A549 (cell line): Measurements from ENCODE around the gene CFAP99. TPM values are rescaled to one million over a fixed set of nuclear protein-coding genes. Genes with fewer than 3 reads are reported as not detected.

ENCODE experiments used
- ATAC-seq, 2 experiments: fragments of 200-7000 bp in 1 of 2; fragments of >200 bp in 1 of 2; cut with Nextera tagmentation in 1 of 2; cut with Tn5 transposase in 1 of 2; 3 replicates each; pipeline versions ENCODE4 v1.8.0 to v1.9.1; 2018 to 2020; ENCODE audit warnings: mild to moderate bottlenecking in 1 of 2, moderate library complexity in 1 of 2
- CTCF ChIA-PET: fragments of 300-600 bp; sonication (Branson Sonifier 250); formaldehyde crosslinking; extraction: SDS; loops from one replicate; lab custom pipeline; 2021; ENCODE audit warnings: antibody characterized with exemption, inconsistent platforms; lab: Yijun Ruan, JAX
- POLR2A ChIA-PET: fragments of 350-600 bp; formaldehyde crosslinking; extraction: SDS; loops from one replicate; lab custom pipeline; 2021; ENCODE audit warnings: antibody characterized with exemption, inconsistent platforms; lab: Yijun Ruan, JAX
- DNase-seq, 2 experiments: peaks; one replicate each; pipeline versions ENCODE4 v3.0.0 to v3.0.0-alpha.2; 2011 to 2016; ENCODE audit warnings: low read depth in 1 of 2, low spot score in 1 of 2
- FAIRE-seq: peaks from 2 replicates; lab custom pipeline; 2011; peaks lifted over from hg19 to GRCh38; lab: Jason Lieb, UNC
- H3K27ac ChIP-seq, 2 experiments: fragments of >200 bp; sonication (Bioruptor Twin); formaldehyde crosslinking; 3 replicates each; pipeline ENCODE4 v1.5.1; 2016 to 2017
- H3K4me1 ChIP-seq: fragments of >200 bp; sonication (Bioruptor Twin); formaldehyde crosslinking; 3 replicates; pipeline ENCODE4 v1.6.1; 2016
- H3K4me2 ChIP-seq: fragments of >200 bp; sonication (Bioruptor Twin); formaldehyde crosslinking; 3 replicates; pipeline ENCODE4 v1.6.1; 2016
- H3K4me3 ChIP-seq: fragments of >200 bp; sonication (Bioruptor Twin); formaldehyde crosslinking; 3 replicates; pipeline ENCODE4 v1.5.1; 2016
- H3K9me3 ChIP-seq: fragments of >200 bp; sonication (Bioruptor Twin); formaldehyde crosslinking; 3 replicates; pipeline ENCODE4 v1.6.1; 2016
- BHLHE40 ChIP-seq: IDR thresholded peaks from 2 replicates; pipeline ENCODE4 v1.6.1; 2012; ENCODE audit warnings: low read depth, low read length, inconsistent platforms
- EHF ChIP-seq: fragments of 250-450 bp; sonication (Bioruptor Pico); IDR thresholded peaks from 2 replicates; pipeline ENCODE4 v1.5.0; 2020; ENCODE audit warnings: mild to moderate bottlenecking
- FOSL2 ChIP-seq, 2 experiments: fragments of 450-650 bp in 1 of 2; fragments of >200 bp in 1 of 2; sonication (Bioruptor Twin) in 1 of 2; formaldehyde crosslinking; IDR thresholded peaks; 2 replicates each; pipeline versions ENCODE4 v1.5.0 to v1.6.1; 2016 to 2020; ENCODE audit warnings: mild to moderate bottlenecking in 1 of 2, moderate library complexity in 1 of 2
- FOXS1 ChIP-seq: fragments of 250-450 bp; sonication (Bioruptor Pico); IDR thresholded peaks from 2 replicates; pipeline ENCODE4 v1.5.0; 2020; ENCODE audit warnings: mild to moderate bottlenecking, moderate library complexity
- GATA3 ChIP-seq: IDR thresholded peaks from 2 replicates; pipeline ENCODE4 v1.6.1; 2012; ENCODE audit warnings: borderline replicate concordance
- HDAC2 ChIP-seq: fragments of 200-600 bp; sonication (generic); IDR thresholded peaks from 2 replicates; pipeline ENCODE4 v1.6.1; 2016
- HEYL ChIP-seq: fragments of 250-450 bp; sonication (Bioruptor Pico); IDR thresholded peaks from 2 replicates; pipeline ENCODE4 v1.8.0; 2021; ENCODE audit warnings: mild to moderate bottlenecking, moderate library complexity
- HOXB13 ChIP-seq: fragments of 250-450 bp; sonication (Bioruptor Pico); IDR thresholded peaks from 2 replicates; pipeline ENCODE4 v1.5.0; 2020; ENCODE audit warnings: low read depth, mild to moderate bottlenecking, moderate library complexity
- NPAS2 ChIP-seq: fragments of 250-450 bp; sonication (Bioruptor Pico); IDR thresholded peaks from 2 replicates; pipeline ENCODE4 v1.8.0; 2022; ENCODE audit warnings: mild to moderate bottlenecking, moderate library complexity, borderline replicate concordance
- PHF8 ChIP-seq: fragments of 200-600 bp; sonication (generic); IDR thresholded peaks from 2 replicates; pipeline ENCODE4 v1.6.1; 2016; ENCODE audit warnings: low read depth, mild to moderate bottlenecking, antibody characterized with exemption, moderate library complexity, borderline replicate concordance
- POLR2AphosphoS2 ChIP-seq: conservative IDR thresholded peaks from 2 replicates; pipeline ENCODE4 v1.6.1; 2012; ENCODE audit warnings: low read length, improper control_type of control experiment, inconsistent platforms
- RNF2 ChIP-seq: fragments of 200-600 bp; sonication (generic); IDR thresholded peaks from 2 replicates; pipeline ENCODE4 v1.6.1; 2016; ENCODE audit warnings: low read depth, mild to moderate bottlenecking, antibody characterized with exemption, moderate library complexity, borderline replicate concordance
- SMC3 ChIP-seq: fragments of >200 bp; sonication (Bioruptor Twin); formaldehyde crosslinking; IDR thresholded peaks from 3 replicates; pipeline ENCODE4 v1.6.1; 2018; ENCODE audit warnings: inconsistent platforms
- SREBF2 ChIP-seq: fragments of 450-650 bp; IDR thresholded peaks from 2 replicates; pipeline ENCODE4 v1.6.1; 2014; ENCODE audit warnings: mild to moderate bottlenecking, moderate library complexity
- ZC3H11A ChIP-seq: fragments of 450-650 bp; IDR thresholded peaks from 2 replicates; pipeline ENCODE4 v1.6.1; 2014; ENCODE audit warnings: antibody characterized with exemption, mild to moderate bottlenecking
- ZFP36 ChIP-seq: fragments of 450-650 bp; IDR thresholded peaks from 2 replicates; pipeline ENCODE4 v1.6.1; 2014; ENCODE audit warnings: borderline replicate concordance; ENCODE audit not compliant: partially characterized antibody
- WGBS: methylation state at CpG from one replicate; pipeline ENCODE4 v1.1.6; 2017; ENCODE audit errors: missing lambda C conversion rate; 5-methylcytosine and 5-hydroxymethylcytosine counted together
- polyA plus RNA-seq, 4 experiments: library from polyadenylated mRNA; depleted of rRNA in 3 of 4; stranded (reverse); fragments of >200 nt; fragmentation: RNase III in 1 of 4; extraction: RNeasy Plus Mini Kit Qiagen cat#74134 plus additional on column Dnase treatment in 1 of 4; gene quantifications; 2 replicates in 3 of 4; 3 replicates in 1 of 4; pipeline ENCODE4 v1.2.3, GENCODE V29; 2011 to 2017
- TF ChIP-seq, protein P1 (sequence below): fragments of >200 bp; sonication (Bioruptor Twin); formaldehyde crosslinking; IDR thresholded peaks from 3 replicates; pipeline ENCODE4 v1.6.1; 2016
- TF ChIP-seq, protein P2 (sequence below): IDR thresholded peaks from 2 replicates; pipeline ENCODE4 v1.6.1; 2012
- TF ChIP-seq, protein P3 (sequence below): IDR thresholded peaks from 2 replicates; pipeline ENCODE4 v1.6.1; 2012; ENCODE audit warnings: low read depth, borderline replicate concordance
- TF ChIP-seq, protein P4 (sequence below): fragments of 150-350 bp; IDR thresholded peaks from 2 replicates; pipeline ENCODE4 v1.6.1; 2014; ENCODE audit warnings: low read depth, mild to moderate bottlenecking, low read length
- TF ChIP-seq, protein P5 (sequence below): fragments of 450-650 bp; IDR thresholded peaks from 2 replicates; pipeline ENCODE4 v1.6.1; 2014; ENCODE audit warnings: antibody characterized with exemption

Gene CFAP99
- polyA plus RNA-seq, 2 of the 4 experiments (the other 2 are of a cell fraction), result 0.09 TPM; not detected in 1

DNA sequence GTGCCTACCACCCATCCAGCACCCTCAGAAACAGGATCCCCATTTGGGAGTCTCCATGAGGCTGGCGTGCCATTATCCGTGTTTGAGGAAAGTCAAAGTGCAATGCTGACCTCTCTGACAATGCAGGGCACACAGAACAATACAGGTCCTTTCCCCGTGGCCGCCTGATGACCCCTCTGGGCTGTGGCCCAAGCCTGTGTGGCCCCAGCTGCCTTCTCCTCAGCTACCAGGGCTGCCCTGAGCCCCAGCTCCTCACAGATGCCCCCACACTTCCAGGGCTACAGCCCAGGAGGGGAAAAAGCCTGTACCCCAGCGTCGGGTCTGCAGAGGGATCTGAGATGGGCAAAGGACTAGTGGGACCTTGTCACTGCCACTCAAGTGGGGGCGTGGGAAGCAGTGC is 15.8 kb upstream of the CFAP99 start:
- no peaks in the 10 kb centered on the region for H3K9me3 ChIP-seq
- FAIRE-seq, result no peak
- H3K4me1 ChIP-seq, result peaks cover 7% of the 10 kb centered on the region; the same call in 1 of the 3 replicates
- 90% methylated on average over 7 of the region's 7 CpGs for WGBS
- CTCF ChIA-PET, result interaction anchor here (1.7 kb wide), 1 partner anchor 10 kb away, joined by 6 read pairs; no protein-coding TSS in a partner anchor
- ATAC-seq, result no peak
- no peak for DNase-seq
- H3K27ac ChIP-seq, result no peak overlapping the region
- no peak overlapping the region for H3K4me3 ChIP-seq
- POLR2A ChIA-PET, result no interaction called here
- TF ChIP-seq, protein P1, sequence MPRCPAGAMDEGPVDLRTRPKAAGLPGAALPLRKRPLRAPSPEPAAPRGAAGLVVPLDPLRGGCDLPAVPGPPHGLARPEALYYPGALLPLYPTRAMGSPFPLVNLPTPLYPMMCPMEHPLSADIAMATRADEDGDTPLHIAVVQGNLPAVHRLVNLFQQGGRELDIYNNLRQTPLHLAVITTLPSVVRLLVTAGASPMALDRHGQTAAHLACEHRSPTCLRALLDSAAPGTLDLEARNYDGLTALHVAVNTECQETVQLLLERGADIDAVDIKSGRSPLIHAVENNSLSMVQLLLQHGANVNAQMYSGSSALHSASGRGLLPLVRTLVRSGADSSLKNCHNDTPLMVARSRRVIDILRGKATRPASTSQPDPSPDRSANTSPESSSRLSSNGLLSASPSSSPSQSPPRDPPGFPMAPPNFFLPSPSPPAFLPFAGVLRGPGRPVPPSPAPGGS, result no peak
- TF ChIP-seq, protein P2, sequence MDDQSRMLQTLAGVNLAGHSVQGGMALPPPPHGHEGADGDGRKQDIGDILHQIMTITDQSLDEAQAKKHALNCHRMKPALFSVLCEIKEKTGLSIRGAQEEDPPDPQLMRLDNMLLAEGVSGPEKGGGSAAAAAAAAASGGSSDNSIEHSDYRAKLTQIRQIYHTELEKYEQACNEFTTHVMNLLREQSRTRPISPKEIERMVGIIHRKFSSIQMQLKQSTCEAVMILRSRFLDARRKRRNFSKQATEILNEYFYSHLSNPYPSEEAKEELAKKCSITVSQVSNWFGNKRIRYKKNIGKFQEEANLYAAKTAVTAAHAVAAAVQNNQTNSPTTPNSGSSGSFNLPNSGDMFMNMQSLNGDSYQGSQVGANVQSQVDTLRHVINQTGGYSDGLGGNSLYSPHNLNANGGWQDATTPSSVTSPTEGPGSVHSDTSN, result no peak
- TF ChIP-seq HOXB13 (CRISPR knock-in tag) (no peak), BHLHE40 (no peak), SREBF2 (no peak), FOSL2 (IDR thresholded peaks at IDR 0.05) (no peak), FOSL2 (CRISPR knock-in tag; IDR thresholded peaks at IDR 0.05) (no peak), FOXS1 (no peak), ZFP36 (no peak), GATA3 (no peak), NPAS2 (no peak), RNF2 (no peak), PHF8 (no peak), SMC3 (no peak), HDAC2 (no peak), EHF (CRISPR knock-in tag) (no peak), POLR2AphosphoS2 (no peak), ZC3H11A (no peak)
- TF ChIP-seq, protein P3, sequence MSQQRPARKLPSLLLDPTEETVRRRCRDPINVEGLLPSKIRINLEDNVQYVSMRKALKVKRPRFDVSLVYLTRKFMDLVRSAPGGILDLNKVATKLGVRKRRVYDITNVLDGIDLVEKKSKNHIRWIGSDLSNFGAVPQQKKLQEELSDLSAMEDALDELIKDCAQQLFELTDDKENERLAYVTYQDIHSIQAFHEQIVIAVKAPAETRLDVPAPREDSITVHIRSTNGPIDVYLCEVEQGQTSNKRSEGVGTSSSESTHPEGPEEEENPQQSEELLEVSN, result no peak
- TF ChIP-seq, protein P4, sequence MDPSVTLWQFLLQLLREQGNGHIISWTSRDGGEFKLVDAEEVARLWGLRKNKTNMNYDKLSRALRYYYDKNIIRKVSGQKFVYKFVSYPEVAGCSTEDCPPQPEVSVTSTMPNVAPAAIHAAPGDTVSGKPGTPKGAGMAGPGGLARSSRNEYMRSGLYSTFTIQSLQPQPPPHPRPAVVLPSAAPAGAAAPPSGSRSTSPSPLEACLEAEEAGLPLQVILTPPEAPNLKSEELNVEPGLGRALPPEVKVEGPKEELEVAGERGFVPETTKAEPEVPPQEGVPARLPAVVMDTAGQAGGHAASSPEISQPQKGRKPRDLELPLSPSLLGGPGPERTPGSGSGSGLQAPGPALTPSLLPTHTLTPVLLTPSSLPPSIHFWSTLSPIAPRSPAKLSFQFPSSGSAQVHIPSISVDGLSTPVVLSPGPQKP, result no peak
- TF ChIP-seq, protein P5, sequence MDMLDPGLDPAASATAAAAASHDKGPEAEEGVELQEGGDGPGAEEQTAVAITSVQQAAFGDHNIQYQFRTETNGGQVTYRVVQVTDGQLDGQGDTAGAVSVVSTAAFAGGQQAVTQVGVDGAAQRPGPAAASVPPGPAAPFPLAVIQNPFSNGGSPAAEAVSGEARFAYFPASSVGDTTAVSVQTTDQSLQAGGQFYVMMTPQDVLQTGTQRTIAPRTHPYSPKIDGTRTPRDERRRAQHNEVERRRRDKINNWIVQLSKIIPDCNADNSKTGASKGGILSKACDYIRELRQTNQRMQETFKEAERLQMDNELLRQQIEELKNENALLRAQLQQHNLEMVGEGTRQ, result no peak
- TF ChIP-seq, all 56 proteins: peak for 0
- H3K4me2 ChIP-seq, result no peak overlapping the region

DNA sequence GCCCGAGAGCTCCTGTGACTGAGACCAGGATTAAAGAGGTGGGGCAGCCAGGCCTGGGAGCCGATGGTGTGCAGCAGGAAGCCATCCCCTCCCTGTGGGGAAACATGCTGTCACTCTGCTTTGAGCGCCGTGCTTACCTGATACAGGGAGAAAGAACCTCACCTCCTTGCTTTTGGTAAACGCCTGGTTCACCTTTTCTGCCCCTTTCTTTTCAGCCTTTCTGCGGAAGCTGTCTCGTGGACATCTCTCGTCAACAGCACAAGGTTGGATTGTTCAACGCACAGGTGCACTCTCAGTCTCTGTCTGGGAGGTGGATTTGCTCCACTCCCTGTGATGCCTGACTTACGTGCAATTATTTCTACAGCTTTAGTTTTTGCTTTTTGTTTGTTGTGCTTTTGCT is 12.3 kb upstream of the CFAP99 start:
- Histone ChIP-seq H3K4me1 (peaks cover 7% of the 10 kb centered on the region; the same call in 1 of the 3 replicates), H3K27ac (no peak overlapping the region), H3K9me3 (no peaks in the 10 kb centered on the region), H3K4me3 (no peak overlapping the region)
- WGBS, result 77% methylated on average over 10 of the region's 10 CpGs
- POLR2A ChIA-PET, result no interaction called here
- no peak for ATAC-seq
- no peak for DNase-seq
- CTCF ChIA-PET, result no interaction called here
- FAIRE-seq, result no peak
- TF ChIP-seq HEYL (CRISPR knock-in tag) (no peak), RNF2 (no peak)
- TF ChIP-seq, all 56 proteins: peak for 0
- no peak overlapping the region for H3K4me2 ChIP-seq
